Breast epithelium (tissue), 3 donors: ENCODE results near the gene BIRC5.

ENCODE experiments used
- CTCF ChIP-seq, 3 donors: fragments of 450-650 bp; IDR thresholded peaks; one replicate each; pipeline ENCODE4 v1.5.1; 2016 to 2017; ENCODE audit warnings: antibody characterized with exemption in 3 of 3, mild to moderate bottlenecking in 3 of 3, moderate library complexity in 3 of 3
- POLR2A ChIP-seq: fragments of 450-650 bp; IDR thresholded peaks from one replicate; pipeline ENCODE4 v1.6.1; 2016; ENCODE audit warnings: antibody characterized with exemption, mild to moderate bottlenecking, moderate library complexity

- TF ChIP-seq CTCF (IDR thresholded peaks at IDR 0.05) (no peak), POLR2A (no peak)
Measured at GRCh38 chr17:78256707-78257591, 42.9 kb downstream of the BIRC5 start.
